ENCODE measurements around the gene DDX59. TPM values are rescaled to one million over a fixed set of nuclear protein-coding genes. Genes with fewer than 3 reads are reported as not detected.

Gene DDX59
- total RNA-seq, 1 donor from 2014 or later = 19.5 TPM

DNA sequence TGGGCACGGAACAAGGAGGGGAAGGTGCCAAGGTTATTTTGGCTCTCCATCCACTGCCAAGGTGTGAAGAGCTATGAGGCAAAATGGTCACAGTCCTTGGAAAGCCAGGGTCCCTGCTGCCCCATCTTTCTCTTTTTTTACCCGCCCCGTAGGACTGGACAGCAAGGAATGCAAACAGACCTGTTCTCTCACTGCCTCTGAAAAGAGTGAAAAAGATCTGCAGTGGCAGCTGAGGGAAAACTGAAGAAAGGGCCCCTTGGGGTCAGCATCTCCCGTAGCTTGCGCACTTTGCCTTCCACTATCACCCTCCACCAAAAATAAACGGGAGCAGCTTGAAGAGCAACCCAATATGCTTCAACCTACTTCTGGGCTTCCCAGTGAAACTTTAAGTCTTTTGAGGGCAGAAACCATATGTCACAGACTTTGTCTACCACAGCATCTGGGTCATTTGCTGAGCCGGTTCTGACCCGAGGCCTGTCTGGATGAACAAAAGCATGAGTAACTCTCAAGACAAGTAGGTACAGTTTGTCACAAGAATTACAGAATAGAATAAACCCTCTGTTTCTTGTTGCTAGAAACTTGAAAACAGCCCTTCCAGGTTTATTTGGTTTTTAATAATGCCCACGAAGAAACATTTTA is 39.7 kb downstream of the DDX59 start:
- DNase-seq (ENCODE audit: low read depth) = no peak

DNA sequence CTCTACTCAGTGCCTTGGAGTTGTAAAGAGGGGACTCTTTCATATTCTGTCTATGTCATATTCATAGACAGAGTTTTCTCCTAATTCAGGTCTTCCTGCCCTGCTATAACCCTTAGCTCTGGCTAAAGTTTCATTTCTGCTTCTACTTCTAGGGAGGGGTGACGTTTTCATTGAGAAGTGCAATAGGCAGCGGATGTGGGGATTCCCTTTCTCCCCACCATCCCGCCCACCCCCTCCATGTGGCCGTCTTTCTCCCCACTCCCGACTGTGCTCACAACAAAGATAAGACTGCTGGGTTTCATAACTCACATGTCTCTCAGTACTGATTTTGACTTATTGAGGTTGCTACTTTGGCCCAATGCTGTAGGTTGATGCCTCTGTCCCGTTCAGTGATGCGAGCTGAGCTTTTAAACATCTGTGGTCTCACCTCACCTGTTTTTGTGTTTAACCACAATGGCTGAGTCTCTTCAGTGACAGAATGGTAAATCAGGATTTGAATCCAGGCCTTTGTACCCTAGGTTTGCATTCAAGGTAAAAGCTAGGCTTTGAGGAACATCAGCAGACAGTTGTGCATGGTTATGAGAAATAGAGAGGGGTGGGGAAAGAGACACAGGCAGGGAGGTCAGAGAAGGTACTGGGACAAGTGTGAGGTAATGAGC is 41.4 kb downstream of the DDX59 start:
- DNase-seq (ENCODE audit: low read depth) = no peak

DNA sequence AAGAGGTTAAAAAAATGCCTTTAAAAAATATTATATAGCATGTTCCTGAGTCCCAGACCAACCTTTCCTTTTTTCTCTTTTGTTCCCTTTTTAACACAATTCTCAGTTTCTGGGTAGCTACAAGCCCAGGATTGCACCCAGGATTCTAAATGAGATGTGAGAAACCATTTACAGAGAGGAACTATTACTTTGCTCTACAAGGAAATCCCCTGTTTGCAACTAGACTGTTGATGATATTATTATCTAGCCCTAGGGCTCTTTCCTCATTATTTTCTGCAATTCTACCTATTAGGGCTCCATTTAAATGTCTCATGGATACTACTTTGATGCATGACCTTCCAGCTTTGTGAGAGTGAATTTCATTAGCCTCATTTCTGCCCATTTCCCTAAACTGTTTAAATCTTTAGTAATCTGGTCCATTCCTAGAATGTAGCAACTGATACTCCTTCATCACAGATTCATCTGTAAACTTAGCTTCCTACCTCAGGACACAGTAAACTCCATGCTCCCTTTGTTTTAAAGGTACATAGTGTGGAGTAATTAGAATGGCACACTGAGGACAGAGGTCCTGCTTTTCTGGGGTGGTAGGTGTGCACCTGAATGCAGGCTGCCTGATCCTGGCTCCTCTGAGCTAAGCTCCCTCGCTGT is 42.0 kb downstream of the DDX59 start:
- DNase-seq (ENCODE audit: low read depth) = no peak

DNA sequence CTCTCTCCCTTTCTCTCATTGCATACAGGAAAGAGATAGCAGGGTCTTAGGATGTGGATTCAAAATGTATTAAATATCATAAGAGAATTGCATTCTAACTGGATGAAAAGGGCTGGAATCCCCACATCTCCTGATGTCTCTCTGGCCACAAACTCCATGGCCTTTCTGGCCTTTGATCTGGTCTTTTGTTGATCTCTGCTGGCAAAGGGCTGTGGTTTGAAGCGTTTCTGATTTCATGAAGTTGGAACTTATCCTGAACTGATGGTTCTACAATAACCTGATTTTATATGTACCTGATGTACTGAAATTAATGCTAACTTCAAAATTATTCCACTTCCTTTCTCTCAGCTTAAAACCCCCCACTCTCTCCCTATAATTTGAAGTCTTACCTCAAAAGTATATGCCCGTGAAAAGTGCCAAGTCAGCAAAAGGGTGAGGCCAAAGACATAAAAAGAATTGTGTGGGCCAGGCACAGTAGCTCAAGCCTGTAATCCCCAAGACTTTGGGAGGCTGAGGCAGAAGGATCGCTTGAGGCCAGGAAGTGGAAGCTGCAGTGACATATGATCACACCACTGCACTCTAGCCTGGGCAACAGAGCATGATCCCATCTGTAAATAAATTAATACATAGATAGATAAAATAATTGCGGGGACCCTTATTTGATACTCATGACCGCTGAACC is 42.7 kb downstream of the DDX59 start:
- DNase-seq (ENCODE audit: low read depth) = no peak

DNA sequence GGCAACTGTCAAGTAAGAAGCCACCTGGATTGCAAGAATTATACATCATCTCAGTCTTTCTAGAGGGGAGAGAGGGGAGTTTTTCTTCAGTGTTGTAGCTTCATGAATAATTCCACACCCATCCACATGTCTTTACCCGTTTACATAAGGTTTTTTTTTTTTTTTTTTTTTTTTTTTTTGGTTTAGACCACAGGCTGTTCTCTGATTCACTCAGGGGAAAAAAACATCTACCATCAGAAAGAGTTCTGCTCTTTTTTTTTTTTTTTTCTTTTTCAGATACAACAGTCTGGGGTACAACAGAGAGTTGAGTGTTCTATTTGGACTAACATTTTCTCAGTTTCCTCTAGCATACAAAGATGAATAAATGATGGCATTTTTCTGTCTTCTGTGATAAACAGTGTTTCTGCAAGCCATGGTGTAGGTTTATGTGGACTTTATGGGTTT is 44.3 kb downstream of the DDX59 start:
- peak; percentile 60 for DNase-seq (ENCODE audit: low read depth)

DNA sequence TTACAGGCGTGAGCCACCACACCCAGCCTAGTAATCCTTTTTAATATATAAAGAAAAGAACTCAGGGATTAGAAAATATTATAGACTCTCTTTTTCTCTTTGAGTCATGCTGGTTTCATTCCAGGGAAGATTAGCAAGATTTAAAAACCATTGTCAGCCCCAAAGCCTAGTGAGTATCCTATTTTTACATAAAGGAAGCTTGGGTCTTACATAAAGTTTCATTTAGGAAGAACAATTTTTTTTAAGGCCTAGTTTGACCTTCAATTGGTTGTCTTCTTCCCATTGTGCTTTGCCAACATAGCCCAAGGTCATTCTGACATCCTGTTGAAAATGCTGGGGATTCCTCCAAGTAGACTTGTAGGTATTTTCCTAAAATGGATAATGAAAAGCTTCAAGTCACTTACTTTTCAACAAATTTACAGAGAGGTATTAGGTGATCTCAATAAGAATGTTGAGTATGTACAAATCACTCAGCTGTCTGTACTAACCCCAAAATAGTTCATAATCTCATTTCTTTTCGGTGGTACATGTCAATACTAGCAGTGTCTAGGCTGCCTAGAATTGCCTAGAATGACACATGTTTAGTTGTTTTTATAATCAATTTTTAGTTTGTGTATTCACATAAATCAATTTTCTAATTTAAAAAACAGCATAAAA is 44.9 kb downstream of the DDX59 start:
- no peak for DNase-seq (ENCODE audit: low read depth)

DNA sequence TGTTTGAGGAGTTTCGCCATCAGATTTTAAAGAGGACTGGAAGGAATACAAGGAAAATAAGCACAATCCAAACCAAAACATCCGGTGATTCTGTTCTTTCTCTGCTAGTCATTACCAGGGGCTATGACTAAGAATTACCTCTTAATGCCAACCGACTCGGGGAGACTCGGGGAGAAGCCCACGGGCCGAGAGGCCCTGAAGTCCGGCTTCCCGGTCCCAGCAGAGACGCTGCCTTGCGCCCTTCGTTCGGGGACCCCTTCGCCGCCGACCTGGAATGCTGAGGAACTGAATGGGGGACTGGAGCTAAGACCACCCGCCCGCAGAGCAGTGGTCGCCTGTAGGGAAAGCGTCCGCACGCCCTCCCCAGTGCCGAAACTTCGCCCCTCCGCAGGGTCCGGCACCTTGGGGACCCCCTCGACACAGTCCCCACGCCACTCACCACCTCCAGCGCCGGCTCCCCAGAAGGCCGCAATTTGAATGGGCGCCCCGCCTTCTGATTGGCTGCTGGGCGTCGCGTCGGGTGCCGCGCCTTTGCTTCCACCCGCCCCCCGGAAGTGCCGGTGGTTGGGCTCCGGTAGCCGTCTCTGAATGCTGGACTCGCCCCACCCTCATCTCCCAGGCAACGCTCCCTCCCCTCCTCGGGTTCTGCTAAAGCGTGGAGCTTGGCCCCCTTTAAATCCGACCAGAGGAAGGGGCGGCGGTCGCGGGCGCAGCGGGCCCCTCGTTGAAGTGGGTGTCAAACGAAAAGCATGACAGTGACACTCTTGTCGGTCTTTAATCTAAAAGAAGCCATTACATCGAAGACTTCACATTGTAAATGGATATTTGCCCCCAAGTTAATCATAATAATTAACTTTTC is 49.2 kb downstream of the DDX59 start, which contains the start of gene KIF14:
Gene KIF14 (minus strand): TSS at position 479 of the 859 bp plus-strand sequence. CDS start 2,028 bp downstream, outside the sequence.
- DNase-seq (ENCODE audit: low read depth) = peak; percentile 78

DNA sequence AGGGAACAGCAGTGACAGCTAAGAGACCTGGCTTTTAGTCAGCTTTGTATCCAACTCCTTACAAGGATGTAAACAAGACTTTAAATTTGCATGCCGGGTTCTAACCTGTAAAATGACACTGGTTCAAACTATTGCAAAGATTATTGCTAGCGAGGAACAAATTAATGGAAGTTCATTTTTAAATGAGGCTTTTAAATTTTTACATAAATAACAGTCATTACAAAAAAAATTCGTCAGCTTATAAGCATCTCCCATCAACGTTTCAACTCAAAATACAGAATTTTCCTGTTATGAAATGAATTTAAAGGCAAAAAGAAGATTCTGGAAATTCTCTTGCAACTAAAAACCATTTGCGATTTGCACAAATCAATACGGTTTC is 49.8 kb downstream of the DDX59 start:
- peak; percentile 11 for DNase-seq (ENCODE audit: low read depth)

DNA sequence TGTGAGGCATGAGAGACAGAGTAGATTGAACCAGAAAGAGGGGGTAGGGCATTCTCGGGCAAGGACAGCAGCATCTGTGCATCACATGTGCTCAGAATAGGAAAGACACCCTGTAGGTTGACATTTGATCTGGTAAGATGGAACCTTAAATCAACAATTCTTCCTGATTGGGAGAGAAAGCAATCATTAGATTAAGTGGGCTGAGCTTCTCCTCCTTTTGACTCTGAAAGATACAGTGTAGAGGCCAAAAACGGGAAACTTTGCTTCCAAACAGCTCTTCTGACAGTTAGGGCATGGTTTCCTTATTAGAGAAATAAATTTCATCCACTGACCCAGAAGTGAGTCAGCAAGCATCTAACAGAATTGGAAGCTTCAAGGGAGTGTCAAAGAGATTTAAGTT is 58.9 kb downstream of the DDX59 start:
- no peak for DNase-seq (ENCODE audit: low read depth)

DNA sequence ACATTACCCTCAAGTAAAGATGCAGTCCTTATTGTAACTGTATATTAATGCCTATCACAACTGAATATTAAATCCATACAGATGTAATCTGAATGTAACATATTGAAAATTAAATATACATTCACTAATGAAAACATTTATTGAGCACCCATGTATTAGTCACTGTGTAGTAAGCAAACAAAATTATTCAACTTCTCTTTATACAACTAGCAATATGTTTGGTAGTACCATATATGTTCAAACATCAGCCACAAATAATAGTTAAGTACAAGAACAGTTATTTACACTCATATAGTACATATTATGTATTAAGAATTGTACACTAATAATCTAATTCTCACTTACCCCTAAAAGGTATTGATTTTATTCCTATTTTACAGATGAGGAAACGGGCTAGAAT is 67.1 kb downstream of the DDX59 start:
- DNase-seq (ENCODE audit: low read depth) = no peak

Other genes starting within 250 kb of the DDX59 start
- 0.40 and 5.6 TPM in 2 replicates for gene KIF14, start 49.2 kb downstream of the DDX59 start, total RNA-seq
- gene CAMSAP2, start 69.0 kb upstream of the DDX59 start, total RNA-seq = 18.9 and 48.3 TPM in 2 replicates
- 0.10 TPM in 1 of 2 replicates, not detected in the other for gene GPR25, start 203.1 kb upstream of the DDX59 start, total RNA-seq
- gene INAVA, start 225.0 kb upstream of the DDX59 start, total RNA-seq = 28.1 and 58.5 TPM in 2 replicates

Data from renal cortical epithelial cell (primary cell).